GM10248 (cell line): ENCODE data around the gene SNX9.

Source experiments
- CTCF ChIA-PET: fragments of 300-600 bp; sonication (Branson Sonifier 250); formaldehyde crosslinking; extraction: SDS; loops from one replicate; lab custom pipeline; 2021; ENCODE audit warnings: antibody characterized with exemption; lab: Yijun Ruan, JAX
- POLR2A ChIA-PET: fragments of 350-650 bp; sonication (Branson Sonifier 250); formaldehyde crosslinking; extraction: SDS; loops from one replicate; lab custom pipeline; 2020; ENCODE audit warnings: antibody characterized with exemption; lab: Yijun Ruan, JAX
- DNase-seq: peaks from one replicate; pipeline ENCODE4 v3.0.0; 2012; ENCODE audit errors: extremely low spot score
- TF ChIP-seq, protein P1 (sequence below): IDR thresholded peaks from 2 replicates; pipeline ENCODE4 v1.5.1; 2012; ENCODE audit warnings: mild to moderate bottlenecking, low read depth; ENCODE audit errors: extremely low read depth, missing control alignments, control extremely low read depth

Gene SNX9

DNA sequence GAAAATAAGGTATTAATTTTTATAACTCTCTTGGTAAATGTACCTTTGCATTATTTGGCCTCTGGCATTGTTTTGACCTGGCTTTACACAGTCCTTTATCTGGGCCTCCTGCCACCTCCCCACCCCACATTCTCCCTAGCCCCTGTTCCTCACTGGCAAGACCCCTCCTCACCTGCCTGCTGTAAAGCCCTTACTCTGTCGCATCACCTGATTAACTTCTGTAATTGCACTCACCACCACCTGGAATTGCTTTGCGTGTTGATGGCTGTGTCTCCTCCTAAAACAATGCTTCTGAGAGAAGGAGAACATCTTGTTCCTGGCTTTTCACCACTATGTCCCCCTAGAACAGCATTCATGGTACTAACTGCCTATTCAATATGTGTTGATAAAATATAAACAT lies 24.8 kb downstream of the SNX9 start:
- DNase-seq, result no peak
- ChIA-PET POLR2A (no interaction called here), CTCF (interaction anchor here (1.4 to 2.4 kb wide), 3 partner anchors 13 to 25 kb away, joined by 4 to 12 read pairs (median 4); no protein-coding TSS in a partner anchor)
- TF ChIP-seq, protein P1, sequence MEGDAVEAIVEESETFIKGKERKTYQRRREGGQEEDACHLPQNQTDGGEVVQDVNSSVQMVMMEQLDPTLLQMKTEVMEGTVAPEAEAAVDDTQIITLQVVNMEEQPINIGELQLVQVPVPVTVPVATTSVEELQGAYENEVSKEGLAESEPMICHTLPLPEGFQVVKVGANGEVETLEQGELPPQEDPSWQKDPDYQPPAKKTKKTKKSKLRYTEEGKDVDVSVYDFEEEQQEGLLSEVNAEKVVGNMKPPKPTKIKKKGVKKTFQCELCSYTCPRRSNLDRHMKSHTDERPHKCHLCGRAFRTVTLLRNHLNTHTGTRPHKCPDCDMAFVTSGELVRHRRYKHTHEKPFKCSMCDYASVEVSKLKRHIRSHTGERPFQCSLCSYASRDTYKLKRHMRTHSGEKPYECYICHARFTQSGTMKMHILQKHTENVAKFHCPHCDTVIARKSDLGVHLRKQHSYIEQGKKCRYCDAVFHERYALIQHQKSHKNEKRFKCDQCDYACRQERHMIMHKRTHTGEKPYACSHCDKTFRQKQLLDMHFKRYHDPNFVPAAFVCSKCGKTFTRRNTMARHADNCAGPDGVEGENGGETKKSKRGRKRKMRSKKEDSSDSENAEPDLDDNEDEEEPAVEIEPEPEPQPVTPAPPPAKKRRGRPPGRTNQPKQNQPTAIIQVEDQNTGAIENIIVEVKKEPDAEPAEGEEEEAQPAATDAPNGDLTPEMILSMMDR, result no peak

DNA sequence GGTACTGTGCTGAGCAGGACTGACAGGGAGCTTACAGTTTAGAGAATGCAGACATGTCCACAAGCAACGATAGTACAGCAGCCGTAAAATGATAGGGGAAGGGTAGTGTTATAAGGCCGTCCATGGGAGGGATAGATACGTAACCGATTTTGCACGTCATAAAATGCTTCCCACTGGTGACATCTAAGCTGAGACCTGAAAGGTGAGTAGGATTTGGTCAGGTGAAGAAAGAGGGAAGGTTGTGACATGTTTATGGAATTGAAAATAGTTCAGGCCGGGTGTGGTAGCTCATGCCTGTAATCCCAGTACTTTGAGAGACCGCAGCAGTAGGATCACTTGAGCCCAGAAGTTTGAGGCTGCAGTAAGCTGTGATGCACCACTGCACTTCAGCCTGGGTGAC lies 25.6 kb downstream of the SNX9 start:
- TF ChIP-seq, protein P1, result no peak
- POLR2A ChIA-PET, result no interaction called here
- DNase-seq, result no peak
- CTCF ChIA-PET, result interaction anchor here (0.9 kb wide), 1 partner anchor 86 kb away, joined by 3 read pairs; no protein-coding TSS in a partner anchor

GRCh38 chr6:157849288-157850017 lies 26.4 kb downstream of the SNX9 start:
- ChIA-PET CTCF (interaction anchor here (0.9 kb wide), 1 partner anchor 87 kb away, joined by 3 read pairs; no protein-coding TSS in a partner anchor), POLR2A (no interaction called here)
- TF ChIP-seq, protein P1, result no peak
- DNase-seq, result no peak

DNA sequence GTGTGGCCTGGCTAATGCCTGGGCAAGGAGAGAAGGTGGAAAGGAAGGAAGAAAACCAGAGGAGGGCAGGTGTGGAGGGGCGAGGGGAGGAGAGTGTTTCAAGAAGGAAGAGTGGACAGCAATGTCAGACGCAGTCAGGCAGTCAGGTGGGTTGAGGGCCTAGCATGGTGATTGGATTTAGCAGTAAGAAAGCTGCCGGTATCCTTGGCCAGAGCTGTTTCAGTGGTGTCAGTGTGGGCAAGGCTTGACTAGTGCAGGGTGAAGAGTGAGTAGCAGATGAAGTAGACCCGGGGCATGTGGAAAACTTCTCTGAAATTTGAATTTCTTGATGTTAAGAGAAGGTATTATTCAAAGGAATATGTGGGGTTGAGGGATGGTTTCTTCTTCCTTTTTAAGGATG lies 27.0 kb downstream of the SNX9 start:
- no peak for DNase-seq
- ChIA-PET POLR2A (no interaction called here), CTCF (interaction anchor here (2.2 kb wide), 1 partner anchor 24 kb away, joined by 8 read pairs; no protein-coding TSS in a partner anchor)
- TF ChIP-seq, protein P1, result no peak

GRCh38 chr6:157853018-157853805 lies 30.2 kb downstream of the SNX9 start:
- no peak for DNase-seq
- ChIA-PET POLR2A (no interaction called here), CTCF (interaction anchor here (0.8 kb wide), 1 partner anchor 10 kb away, joined by 3 read pairs; no protein-coding TSS in a partner anchor)
- TF ChIP-seq, protein P1, result no peak

- ChIA-PET CTCF (interaction anchor here (0.8 kb wide), 1 partner anchor 9 kb away, joined by 3 read pairs; no protein-coding TSS in a partner anchor), POLR2A (no interaction called here)
- TF ChIP-seq, protein P1, result no peak
- DNase-seq, result no peak
These were observed 31.0 kb downstream of the SNX9 start for GRCh38 chr6:157853902-157854502.
